Left renal pelvis (tissue), 4 donors: Measurements from ENCODE around the gene DYNLT1. TPM values are rescaled to one million over a fixed set of nuclear protein-coding genes. Genes with fewer than 3 reads are reported as not detected.

Experiments
- DNase-seq, 4 donors: peaks; one replicate each; pipeline ENCODE4 v3.0.0-alpha.2; 2013; ENCODE audit warnings: low read depth in 4 of 4, low spot score in 3 of 4
- polyA plus RNA-seq, 4 donors: library from polyadenylated mRNA; unstranded; fragments of 120-200 nt; gene quantifications; one replicate each; pipeline ENCODE4 v1.2.1, GENCODE V29; 2013; ENCODE audit not compliant: insufficient read length in 4 of 4

Gene DYNLT1
- polyA plus RNA-seq, 4 donors: 121 to 196 (median 157) TPM

DNA sequence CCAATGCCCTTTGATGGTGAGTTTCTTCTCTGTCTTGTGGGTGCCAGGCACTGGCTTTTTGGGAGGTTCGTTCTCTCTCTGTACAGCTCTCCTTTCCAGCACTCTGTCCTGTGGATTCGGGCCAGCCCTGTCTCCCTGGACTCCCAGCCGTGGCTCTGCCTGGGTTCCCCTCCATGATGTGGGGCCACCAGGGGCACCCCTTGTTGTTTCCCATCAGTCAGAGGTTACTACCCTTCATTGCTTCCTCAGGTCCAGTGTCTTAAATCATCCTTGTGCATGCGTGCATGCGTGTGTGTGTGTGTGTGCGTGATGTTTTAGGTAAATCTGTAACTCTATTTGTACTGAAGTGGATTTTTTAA, 40.5 kb downstream of the DYNLT1 start:
- no peak for DNase-seq

DNA sequence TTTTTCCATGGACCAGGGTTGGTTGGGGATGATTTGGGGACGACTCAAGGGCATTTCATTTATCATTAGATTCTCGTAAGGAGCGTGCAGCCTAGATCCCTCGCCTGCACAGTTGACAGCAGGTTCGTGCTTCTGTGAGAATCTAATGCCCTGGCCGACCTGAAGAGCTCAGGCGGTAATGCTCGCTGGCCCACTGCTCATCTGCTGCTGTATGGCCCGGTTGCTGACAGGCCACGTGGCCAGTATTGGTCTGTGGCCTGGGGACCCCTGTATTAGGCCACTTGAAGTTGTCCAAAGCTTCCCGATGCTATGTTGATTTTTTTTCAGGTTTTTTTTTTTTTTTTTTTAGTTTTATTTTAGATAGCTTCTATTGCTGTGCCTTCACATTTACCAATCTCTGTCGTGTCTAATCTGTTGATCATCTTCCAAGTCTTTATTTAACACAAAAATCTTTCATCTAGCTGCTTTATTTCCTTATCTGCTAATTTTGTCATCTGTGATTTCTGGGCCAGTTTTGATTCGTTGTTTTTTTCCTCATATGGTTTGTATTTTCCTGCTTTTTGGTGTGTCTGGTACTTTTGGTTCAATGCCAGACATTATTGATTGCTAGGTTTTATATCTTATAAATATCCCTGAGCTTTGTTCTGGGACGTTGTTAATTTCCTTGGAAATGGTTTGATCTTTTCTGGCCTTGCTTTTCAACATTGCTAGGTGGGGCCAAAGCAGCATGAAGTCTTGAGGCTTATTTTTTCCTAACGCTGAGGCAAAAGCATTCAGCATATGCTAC, 41.1 kb downstream of the DYNLT1 start:
- DNase-seq: no peak

DNA sequence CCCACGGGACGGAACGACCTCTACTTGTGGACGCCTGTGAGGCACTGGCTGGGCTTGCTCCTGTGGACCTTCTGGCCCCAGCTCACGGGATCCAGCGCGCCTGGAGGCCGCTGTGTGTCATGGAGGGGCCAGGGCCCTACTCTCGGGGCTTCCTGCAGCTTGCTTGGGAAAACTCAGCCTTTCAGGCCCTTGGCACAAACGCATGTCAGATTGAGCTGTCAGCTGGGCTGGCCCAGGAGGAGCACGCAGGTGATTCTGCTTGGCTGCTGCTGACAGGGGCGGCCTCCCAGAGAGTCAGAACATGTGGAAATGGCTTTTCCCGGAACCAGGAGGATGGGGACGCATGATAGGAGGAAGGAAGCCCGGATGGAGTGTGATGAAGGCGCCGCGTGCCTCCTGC, 44.9 kb downstream of the DYNLT1 start:
- DNase-seq: no peak

DNA sequence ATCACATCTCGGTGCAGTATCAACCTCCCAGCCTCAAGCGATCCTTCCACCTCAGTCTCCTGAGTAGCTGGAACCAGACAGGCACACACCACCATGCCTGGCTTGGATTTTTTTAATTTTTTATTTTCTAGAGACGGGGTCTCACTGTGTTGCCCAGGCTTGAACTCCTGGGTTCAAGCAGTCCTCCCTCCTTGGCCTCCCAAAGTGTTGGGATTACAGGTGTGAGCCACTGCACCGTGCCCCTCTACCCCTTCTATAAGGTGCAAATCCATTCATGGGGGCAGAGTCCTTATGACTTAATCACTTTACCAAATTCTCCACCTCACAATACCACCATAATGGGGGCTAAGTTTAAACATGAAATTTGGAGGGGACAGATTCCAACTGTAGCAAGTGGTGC, 47.0 kb downstream of the DYNLT1 start:
- DNase-seq: no peak

DNA sequence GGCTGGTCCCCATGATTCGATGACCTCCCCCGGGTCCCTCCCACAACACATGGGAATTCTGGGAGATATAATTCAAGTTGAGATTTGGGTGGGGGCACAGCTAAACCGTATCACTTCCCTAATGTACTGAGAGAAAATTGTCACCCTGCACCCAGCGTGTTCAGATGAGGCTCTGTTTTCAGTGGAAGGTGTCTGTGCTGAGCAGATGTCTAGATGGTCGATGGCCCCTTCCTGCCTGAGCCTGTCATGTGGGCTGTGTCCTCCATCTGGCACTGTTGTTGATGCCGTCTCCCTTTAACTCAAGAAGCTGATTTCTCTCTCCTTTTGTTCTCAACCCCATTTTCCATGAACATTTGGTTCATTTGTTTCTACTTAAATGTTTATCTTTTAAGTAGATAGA, 47.7 kb downstream of the DYNLT1 start:
- DNase-seq: no peak

DNA sequence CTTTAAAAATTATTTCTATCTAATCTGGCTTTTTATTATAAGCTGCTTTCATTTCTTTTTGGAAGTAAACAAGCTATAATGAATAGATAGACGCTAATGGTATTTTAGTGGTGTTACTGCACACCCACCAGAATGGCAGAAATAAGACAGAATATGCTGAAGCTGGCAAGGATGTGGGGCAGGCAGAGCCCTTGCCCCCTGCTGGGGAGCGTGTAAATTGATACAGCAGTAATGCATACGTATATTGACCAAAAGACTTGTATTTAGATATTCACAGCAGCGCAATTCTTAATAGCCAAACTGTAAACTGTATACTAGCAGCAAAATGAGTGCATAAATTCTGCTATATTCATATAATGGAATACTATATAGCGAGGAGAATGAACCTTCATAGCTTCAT, 49.3 kb downstream of the DYNLT1 start:
- DNase-seq: no peak

DNA sequence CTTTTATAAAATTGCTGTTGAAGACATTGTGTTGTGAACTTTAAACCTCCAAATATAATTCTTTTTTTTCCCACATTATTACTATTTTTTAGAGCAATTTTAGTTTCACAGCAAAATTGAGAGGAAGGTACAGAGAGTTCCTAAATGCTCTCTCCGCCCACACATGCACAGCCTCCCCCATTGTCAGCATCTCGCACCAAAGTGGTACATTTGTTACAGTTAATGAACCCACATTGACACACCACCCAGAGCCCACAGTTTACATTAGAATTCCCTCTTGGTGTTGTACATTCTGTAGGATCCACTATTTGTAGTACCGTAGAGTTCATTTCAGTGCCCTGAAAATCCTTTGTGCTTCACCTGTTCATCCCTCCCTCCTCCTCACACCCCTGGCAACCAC, 50.9 kb downstream of the DYNLT1 start:
- no peak for DNase-seq

DNA sequence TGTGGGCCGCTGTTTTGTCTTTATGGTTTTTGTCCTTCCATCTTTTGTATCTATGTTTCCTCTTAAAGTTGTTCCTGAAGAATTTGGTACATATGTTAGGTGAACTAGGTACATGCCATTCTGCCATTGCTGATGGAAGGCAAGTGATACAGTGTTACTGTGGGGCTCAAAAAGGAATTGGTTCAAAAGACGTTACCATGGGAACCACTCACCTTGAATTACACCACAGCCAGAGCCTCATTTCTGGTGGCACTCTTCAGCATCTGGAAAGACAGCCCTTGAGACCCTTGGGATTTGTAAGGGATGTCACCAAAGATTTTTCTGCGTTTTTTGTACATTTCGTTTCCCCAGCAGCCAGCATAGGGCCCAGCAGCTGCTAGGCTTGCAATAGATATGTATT, 52.7 kb downstream of the DYNLT1 start:
- no peak for DNase-seq

DNA sequence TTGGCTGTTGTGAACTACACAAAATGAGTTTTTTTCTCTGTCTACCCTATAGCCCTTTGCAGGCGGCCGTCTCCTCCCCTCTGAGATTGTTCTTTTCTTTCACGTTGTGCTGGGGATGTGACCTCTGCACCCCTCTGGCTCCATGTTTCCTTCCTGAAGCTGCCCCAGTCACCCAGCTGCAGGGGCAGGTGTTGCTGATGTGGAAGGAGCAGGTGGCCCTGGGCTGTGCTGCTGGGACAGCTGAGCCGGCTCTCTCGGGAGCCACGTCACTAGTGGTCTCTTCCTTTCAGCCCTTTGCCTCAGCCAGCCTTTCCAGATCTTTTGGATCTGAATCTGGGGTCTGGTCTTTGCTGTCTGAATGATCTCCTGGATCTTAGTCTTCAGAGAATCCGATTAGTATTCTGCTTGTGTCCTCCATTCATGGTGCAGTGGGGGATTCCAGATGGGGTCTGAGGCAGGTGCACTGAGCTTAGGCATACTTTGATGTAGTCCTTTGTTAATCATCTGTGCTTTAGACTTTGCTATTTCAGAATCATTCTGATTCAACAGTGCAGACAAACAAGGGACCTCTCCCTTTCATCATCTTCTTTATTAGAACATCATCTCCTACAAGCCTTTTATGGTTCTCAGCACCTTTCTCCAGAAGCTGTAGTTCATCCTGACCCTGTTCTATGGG, 53.3 kb downstream of the DYNLT1 start:
- no peak for DNase-seq

DNA sequence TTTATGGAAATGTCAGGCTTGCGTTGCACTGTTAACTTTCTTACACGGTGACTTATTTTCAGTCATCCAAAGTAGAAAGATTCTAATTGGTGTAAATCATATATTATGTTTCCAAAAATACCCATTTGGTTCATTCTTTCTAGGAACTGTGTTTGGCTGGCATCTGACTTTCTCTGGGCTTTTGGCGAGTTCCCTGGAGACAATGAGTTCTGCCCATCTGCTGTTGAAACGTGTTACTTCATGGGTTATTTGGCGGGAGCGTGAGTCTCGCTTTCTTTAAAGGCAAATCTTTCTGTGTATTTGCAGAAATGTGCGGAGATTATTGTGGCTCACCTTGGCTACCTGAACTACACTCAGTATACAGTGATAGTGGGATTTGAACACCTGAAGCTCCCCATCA, 55.2 kb downstream of the DYNLT1 start:
- no peak for DNase-seq

DNA sequence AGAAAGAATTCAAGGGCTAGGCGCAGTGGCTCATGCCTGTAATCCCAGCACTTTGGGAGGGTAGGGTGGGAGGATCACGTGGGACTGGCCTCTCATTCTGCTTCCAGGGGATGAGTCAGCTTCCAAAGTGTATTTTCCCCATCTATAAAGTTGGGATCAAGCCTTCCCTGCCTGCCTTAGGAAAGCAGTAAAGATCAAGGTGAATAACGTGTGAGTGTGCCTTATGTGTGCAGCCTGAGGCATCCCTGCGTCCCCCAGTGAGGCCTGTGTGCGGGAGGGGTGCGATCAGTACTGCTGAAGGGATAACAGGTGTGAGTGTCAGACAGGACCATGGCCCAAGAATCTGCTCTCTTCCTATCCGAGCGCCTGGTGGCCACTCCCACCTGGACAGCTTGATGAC, 57.9 kb downstream of the DYNLT1 start:
- no peak for DNase-seq

Other genes with a start within 250 kb of the DYNLT1 start
- gene TMEM181, start 84.7 kb downstream of the DYNLT1 start, polyA plus RNA-seq: 10 to 100 TPM; 23.2 to 25.5 (median 24.4) TPM
- gene SYTL3, start 5.3 kb upstream of the DYNLT1 start, polyA plus RNA-seq: 1 to 10 TPM; 1.4 to 4.6 (median 3.5) TPM
- 100 to 1,000 TPM in 3 of 4 donors, 10 to 100 TPM in 1; 34.8 to 275 (median 243) TPM for gene EZR, start 174.6 kb upstream of the DYNLT1 start, polyA plus RNA-seq